Inflammatory macrophage (primary cell): ENCODE measurements around the gene HPCAL1.
"Not testable (repeated sequence)": the region's sequence is repeated elsewhere in the genome, so short reads cannot be mapped to it uniquely, and the experiment has no call there.

Experiments
- DNase-seq, 2 donors: peaks; one replicate each; pipeline ENCODE4 v3.0.0-alpha.2; 2020 to 2022

Gene HPCAL1

DNA sequence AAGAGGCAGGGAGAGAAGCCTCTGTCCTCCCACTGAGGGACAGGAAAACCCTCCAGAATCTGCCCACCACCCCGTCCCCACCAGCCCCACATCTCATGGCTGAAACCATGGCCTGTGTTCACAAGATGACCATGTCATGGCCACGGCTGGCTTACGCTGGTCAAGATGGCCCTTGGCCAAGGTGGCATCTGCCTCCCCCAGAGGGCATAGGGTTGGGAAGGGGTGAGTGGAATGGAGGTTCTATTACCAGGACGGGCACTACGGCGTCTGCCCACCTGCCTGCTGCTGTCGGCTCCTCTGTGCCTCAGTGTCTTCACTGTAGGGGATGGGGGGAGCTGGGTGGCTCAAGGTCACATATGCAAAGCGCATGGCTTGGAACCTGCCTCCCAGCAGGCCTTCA, 125.7 kb downstream of the HPCAL1 start:
- no peak for DNase-seq

DNA sequence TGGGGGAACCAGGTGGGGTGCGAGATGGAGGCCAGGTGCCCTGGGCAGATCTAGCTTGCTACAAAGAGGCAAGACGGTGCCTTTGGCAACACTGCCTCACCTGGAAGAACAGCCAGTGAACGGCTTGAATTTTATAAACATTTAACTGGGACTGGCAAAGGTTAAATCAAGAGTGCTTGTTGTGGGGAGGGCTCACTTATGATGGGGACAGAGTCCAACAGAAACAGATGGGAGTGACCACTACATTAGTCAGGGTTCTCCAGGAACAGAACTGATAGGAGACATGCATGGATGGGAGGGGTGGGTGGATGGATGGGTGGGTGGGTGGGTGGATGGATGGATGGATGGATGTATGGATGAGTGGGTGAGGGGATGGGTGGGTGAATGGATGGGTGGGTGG, 126.2 kb downstream of the HPCAL1 start:
- no peak for DNase-seq

DNA sequence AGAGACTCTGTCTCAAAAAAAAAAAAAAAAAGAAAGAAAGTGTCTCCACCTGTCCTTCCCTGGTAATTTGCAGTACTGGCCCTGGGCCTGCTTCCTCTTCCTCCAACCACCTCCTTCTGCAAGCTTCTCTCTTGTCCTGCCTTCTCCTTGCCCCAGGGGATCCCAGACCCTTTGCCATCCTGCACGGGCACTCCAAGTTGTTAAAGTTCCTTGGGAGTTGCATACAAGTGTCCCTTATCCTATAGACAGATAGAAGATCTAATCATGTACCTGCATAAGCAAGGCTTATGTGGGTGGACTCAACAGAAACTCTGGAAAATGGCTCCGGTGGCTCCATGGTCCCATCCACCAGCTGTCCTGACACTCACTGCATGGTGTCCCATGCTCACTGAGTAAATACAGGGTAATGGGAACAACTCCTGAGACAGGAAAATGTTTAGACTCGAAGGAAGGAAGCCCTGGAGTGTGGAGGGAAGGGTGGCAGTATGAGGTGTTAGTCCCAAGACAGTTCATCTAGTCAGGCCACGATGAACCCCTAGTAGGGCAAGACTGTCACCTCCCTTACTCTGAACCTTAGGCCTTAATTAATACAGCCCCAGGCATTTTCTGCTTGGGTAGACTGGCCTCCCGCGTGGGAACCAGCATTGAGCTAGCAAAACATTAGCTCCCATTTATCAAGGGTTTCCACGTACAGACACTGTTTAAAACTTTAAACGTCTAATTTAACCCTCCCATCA, 128.3 kb downstream of the HPCAL1 start:
- no peak for DNase-seq

DNA sequence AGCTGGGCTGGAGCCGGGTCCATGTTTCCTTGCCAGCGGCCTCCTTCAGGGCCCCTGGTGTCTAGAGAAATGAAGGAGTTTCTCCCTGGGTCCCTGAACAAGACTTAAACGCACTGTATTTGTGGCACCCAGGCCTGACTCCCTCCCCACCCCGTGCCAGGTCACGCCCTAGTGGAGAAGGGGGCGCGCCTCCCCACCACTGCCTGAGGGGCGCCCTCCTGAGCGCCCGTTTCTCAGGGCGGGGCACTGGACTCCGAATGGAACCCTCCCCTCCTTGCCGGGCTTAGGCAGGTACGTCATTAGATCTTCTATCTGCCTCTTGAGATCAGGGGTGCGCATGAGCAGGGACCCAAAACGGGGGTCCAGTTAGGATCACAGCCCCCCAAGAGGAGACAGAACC, 129.1 kb downstream of the HPCAL1 start:
- no peak for DNase-seq

DNA sequence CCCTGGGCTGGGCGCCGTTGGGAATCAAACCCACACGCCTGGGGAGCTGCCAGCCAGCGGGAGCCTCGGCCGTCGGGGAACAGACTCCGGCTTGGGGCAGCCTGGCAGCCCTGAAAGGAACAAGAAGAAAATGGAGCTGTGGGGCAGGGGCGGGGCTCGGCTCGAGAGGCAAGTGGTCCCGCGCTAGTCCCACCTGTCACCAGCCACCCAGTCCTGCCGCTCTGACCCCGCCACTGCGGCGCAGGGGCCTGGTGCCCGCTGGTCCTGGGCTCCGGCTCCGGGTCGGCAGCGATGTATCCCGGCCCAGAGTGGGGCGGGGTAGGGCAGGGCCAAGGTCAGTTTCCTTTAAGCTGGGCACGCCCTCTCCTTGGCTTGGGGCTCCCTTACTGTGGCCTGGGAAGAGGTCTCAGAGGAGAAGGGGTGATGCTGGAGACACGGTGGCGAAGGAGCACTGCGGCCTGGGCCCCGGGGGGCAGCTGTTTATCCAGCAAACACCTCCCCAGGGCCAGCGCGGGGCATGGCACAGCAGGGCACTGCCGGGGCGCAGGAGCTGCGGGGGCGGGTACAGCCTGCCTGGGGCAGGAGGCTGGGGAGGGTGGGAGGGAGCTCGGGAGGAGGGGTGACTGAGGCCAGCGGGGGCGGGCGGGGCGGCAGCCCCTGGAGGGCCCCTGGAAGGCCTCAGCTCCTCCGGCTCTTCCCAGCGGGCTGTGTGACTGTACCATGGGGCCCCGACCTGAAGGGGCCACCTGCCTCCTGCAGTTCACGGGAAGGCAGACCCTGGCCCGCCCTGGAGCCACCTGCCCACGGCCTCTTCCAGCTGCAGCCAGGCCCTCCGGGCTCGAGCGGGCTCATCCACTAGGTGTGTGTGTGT, 129.8 kb downstream of the HPCAL1 start:
- DNase-seq, result peak; percentile 25 to 41

DNA sequence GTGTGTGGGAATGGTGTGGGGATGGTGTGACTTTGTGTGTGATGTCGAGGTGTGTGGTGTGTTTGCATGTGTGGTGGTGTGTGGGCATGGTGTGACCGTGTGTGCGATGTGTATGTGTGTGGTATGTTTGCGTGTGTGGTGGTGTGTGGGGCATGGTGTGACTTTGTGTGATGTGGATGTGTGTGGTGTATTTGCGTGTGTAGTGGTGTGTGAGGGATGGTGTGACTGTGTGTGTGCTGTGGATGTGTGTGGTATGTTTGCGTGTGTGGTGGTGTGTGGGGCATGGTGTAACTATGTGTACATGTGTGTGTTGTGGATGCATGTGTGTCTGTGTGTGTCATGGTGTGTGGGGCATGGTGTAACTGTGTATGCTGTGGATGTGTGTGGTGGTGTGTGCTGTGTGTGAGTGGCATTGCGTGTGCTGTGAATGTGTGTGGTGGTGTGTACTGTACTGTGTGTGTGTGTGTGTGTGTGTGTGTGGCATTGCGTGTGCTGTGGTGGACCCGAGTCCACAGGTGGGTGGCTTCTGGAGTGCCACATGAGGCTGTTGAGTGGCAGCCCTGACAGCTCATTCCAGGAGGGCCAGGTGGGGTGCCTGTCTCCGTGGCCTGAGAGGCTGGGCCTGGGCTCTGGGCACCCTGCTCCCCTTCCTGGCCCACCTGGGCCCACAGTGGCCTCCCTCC, 130.7 kb downstream of the HPCAL1 start:
- no peak for DNase-seq

DNA sequence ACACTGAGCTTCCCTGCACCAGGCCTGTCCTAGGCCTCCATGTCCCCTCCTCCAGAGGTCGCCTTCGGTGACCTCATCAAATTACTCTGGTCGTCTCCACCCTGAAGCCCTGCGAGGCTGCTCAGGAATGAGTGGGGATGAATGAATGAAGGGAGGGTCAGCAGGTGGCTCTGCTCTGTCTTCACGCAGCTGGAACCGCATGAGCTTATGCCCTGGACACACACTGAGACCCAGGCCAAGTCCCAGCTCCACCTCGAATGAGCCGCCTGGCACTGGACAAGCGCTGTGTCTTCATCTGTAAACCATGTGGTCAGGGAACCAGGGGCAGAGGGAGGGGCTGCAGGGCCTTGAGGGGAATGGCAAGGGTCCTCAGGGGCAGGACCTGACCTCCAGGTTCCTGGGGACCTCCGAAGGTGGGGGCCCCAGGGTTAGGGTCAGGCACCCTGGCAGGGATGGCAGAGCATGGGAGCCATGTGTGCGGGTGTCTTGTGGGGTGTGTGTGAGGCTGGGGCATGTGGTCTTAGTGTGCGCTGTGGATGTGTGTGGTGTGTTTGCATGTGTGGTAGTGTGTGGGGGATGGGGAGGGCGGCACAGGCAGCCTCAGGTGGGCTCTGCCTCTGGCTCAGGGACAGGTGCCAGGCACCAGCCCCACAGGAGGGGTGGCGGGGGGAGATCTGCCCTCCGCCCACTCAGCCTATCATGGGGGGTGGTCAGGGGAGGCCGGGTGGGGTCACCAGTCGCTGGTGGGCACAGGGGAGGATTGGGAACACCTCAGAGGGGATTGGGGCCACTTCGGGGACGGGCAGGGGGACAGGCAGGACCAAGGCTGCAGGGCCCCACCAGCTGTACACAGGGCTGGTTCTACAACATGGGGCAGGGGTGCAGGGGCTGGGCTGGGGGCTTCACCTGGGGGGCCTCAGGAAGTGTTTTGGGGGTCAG, 131.5 kb downstream of the HPCAL1 start:
- no peak for DNase-seq

DNA sequence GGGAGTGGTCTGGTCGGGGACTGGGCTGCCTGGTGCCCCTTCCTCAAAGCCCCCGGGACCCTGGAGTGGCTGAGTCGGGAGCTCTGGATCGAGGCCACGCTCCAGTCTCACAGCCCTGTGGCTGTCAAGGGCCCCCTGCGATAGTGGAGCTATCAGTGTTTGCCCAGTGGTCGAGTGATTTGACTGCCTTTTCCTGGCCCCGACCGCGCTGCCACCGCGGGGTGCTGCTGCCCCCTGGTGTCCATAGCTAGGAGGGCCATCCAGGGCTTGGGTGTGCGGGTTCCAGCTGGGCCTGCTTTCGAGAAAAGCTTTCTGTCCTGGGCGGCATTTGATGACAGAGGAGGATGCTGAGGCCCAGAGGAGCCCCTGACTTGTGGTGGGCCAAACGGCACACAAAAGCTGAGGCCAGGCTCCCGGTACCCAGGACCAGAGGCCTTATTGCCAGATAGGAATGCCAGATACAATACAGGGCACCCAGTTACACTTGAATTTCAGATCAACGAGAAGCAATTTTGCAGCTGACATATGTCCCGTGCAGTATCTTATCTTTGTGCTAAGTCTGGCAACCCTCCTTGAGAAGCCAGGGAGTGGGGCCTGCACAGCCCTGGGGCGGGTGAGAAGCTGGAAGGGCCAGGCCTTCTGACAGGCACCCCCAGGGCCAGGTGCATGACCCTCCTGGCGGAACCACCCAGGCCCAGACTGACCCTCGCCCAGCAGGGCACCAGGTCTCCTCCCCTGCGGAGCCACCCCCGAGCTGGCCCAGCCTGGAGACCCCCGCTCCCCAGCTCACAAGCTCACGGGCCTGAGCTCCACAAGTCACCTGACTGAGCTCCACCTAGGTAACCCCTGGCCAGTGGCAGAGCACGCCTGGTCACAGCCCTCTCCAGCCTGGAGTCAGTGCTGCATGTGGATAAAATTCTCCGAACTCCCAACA, 132.4 kb downstream of the HPCAL1 start:
- DNase-seq, result peak; percentile 73 to 81

DNA sequence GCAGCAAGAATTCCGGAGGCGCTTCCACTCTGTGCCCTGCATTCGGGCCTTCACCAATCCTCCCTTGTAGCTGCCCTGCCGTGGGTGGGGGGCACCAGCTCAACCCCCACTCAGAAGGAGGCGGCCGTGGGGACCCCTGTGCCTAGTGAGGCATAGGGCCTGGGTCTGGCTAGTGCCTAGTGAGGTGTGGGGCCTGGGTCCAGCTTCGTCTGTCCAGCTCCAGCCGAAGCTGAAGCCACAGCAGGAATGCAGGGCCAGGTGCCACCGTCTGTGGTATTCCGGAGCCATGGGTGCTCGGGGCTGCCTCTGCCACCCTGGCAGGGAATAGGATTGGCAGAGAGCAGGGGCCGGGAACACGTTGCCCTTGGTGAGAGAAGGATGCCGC, 133.1 kb downstream of the HPCAL1 start:
- no peak for DNase-seq

DNA sequence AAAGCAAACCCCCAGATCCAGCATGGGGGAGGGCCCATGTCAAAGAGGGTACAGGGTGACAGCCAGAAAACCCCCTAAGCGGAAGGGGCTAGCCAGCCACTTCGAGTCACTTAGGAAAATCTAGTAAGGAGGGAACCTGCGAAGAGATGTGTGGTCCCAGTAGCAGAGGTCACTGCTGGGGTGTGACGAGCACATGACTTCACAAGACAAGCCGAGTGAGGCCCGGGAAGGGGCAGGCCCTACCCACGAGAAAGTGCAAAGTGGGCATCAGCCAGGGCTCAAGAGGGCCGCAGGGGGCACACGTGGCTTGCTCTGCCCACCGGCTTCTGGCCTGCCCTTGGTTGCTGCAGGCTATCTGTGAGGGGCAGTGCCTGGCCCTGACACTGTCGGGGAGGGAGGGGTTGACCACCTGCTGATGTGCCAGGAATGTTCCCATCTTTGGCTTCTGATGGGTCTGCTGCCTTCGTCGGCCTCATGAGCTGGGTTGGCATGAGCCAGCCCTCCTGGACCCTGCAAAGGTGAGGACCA, 133.9 kb downstream of the HPCAL1 start:
- DNase-seq, result no peak

DNA sequence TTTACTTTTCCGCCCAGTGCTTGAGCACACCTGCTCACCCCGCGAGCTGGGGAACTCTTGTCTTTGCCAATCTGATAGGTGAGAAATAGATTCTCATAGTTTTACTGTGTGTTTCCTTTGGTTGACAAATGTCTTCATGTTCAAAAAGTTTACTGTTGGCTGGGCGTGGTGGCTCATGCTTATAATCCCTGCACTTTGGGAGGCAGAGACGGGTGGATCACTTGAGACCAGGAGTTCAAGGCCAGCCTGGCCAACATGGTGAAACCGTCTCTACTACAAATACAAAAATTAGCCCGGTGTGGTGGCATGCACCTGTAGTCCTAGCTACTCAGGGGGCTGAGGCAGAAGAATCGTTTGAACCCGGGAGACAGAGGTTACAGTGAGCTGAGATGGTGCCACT, 135.1 kb downstream of the HPCAL1 start:
- no peak for DNase-seq

DNA sequence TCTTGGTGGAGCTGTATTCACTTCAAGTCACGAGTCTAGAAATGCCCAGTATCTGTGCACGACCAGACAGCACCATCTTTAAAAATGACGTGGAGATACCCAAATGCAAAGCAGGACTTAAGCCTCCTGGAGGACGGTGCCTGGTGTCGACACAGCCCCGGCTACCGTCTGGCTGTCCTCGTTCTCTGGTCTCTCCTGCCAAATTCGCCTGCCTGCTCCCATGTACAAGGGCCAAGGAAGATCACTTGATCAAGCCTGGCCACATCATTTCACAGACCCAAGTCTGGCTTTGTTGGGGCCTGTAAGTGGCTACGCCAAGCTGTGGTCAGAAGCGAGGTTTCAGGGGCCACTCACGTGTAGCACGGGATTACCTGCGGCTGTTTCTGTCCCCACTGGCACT, 136.0 kb downstream of the HPCAL1 start:
- DNase-seq, result no peak

DNA sequence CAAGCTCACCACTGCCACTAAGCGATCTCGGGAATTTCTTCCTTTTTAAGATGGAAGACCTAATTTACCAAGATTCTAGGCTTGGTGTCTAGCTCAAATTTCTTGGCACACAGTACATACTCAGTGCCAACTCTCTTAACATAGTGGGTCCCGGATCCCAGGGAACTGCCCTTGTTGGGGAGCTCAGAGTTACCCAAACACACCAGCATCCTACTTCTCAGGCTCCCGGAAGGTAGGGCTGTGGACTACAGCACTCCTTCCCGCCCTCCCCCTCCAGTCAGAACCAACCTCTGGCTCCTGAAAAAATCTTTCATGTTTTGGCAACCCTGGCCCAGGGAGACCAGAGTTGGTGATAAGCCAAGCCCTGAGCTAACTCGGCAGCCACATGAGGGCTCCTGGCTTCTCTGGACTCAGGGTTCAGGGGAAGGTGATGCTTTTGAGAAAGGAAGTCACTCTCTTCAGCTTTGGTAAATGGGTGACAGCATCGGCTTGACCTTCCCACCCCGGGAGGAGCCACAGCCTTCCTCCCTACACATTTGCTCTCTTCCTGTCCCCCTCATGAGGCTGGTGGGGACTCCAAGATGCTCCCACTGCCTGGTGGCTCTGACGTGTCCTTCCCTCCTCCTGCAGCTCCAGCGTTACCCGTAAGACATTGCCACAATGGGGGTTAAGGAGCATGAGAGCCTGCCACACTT, 136.6 kb downstream of the HPCAL1 start:
- no peak for DNase-seq

DNA sequence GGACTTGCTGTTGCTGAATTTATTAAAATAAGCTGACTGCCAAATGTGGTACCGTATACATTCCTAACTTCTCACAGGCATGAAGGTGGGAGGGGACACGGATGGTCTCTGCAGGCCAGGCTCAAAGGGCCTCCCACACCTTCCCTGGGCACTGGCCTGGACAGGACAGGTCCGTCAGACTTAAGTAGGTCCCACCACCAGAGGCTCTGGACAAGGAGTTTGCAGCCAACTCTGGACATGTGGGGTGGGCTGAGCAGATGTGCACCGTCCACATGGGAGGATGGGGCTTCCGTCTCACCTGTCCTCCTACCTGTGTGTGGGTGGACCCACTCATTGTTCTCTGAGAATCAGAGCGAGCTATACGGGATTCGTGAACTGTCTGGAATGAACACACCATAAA, 137.3 kb downstream of the HPCAL1 start:
- no peak for DNase-seq

DNA sequence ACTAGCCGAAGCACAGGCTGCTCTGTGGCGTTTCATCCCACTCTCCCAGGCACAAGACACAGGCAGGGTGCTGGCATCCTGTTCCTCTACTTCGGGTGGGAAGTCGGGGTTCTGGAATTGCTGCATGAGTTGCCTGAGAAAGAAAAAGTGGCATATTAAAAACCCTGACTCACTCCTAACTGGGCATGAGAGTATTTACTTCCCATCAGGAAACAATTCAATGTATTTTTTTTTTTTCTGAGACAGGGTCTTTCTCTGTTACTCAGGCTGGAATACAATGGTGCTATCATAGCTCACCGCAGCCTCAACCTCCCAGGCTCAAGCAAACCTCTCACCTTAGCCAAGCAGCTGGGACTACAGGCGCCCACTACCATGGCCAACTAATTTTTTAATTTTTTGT, 138.0 kb downstream of the HPCAL1 start:
- DNase-seq, result no peak

DNA sequence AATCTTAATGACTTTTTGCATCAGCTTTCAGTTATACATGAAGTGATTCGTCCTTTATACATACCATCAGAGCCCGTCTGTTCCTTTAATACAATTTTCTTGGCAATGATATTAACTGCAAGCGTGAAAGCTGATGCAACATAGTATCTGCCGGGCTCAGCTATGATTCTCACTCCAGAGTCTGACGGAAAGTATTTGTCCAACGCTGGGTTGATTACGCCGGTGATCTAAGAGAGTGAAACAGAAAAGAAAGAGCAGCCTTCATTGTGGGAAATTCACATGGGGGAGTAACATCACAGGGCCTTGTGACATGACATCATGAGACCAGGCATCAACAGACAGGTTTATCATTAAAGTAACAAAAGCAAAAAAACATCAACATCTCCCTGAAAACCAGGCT, 139.2 kb downstream of the HPCAL1 start:
- DNase-seq, result no peak

DNA sequence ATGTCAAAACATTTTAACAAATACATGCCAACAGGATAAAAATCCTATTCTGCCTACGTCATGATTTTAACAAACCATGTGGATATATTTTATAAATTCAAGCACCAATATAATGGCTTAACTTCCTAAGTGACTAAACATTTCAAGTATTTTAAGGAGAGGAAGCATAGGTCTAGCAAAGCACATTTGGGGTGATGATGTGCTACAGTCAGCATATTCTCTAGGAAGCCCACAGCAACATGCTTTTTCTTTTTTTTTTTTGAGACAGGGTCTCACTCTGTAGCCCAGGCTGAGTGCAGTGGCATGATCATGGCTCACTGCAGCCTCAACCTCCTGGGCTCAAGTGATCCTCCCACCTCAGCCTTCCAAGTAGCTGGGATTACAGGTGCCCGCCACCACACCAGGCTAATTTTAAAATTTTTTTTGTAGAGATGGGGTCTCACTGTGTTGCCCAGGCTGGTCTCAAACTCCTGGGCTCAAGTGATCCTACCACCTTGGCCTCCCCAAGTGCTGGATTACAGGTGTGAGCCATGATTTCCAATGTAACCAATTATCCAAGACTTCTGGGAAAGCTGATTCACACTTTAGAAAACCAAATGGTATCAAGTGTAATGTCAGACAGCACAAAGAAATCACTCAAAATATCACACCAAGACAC, 139.9 kb downstream of the HPCAL1 start:
- not testable (repeated sequence) for DNase-seq

DNA sequence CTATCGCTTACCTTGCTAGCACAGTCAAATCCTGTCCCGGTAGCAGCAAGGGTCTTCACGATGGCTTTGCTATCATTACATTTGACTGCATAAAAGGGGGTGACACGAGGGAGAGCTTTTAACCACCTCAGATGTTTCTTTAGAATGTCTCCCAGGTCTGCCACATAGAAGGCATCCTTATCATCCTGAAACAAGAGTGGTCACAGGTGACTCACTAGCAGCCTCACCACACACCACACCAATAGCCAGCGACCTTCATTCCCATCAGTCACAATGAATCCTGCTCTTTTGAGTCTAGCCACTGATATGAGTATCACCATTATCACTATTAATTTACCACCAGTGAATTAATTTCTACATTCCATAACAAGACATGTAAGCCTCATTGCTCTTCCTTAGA, 141.8 kb downstream of the HPCAL1 start:
- DNase-seq, result no peak

DNA sequence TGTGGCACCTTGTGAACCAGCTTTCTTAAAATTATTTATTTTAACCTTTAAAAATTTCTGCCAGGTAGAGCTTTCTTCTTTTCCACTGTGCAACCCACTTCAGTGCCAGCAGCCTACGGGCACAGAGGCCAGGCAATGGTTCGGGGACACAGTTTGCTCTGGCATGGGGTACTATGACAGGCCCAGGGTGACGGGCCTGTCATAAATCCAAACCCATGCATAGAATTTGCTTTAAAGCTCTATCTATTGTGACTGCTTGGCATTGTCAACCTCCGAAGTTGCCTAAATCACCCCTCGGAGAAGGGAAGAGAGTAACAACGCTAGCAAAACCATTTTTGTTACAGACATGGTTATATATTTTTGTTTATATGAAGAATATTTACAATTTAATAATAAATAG, 143.9 kb downstream of the HPCAL1 start:
- no peak for DNase-seq
